K562 (cell line): Measurements from ENCODE around the gene VPS33B. TPM values are rescaled to one million over a fixed set of nuclear protein-coding genes. Genes with fewer than 3 reads are reported as not detected.

Experiments used
- CTCF ChIP-seq, 3 experiments: IDR thresholded peaks in 2 of 3; conservative IDR thresholded peaks in 1 of 3; 2 replicates each; pipeline ENCODE4 v1.5.1; 2011 to 2012; ENCODE audit warnings: low read length in 3 of 3, mild to moderate bottlenecking in 3 of 3, control low read depth in 2 of 3, improper control_type of control experiment in 1 of 3, inconsistent platforms in 1 of 3, low read depth in 1 of 3, mixed read lengths in 1 of 3, moderate library complexity in 1 of 3; ENCODE audit not compliant: insufficient read depth in 2 of 3
- ELK1 ChIP-seq: sonication (generic); formaldehyde crosslinking; IDR thresholded peaks from 2 replicates; pipeline ENCODE4 v1.8.1; 2022; ENCODE audit warnings: missing genetic modification reagents
- ETS1 ChIP-seq: conservative IDR thresholded peaks from 2 replicates; pipeline ENCODE4 v1.6.1; 2011; ENCODE audit warnings: low read depth, mild to moderate bottlenecking, low read length; ENCODE audit not compliant: control insufficient read depth
- ETS2 ChIP-seq: IDR thresholded peaks from 2 replicates; pipeline ENCODE4 v1.6.1; 2016; ENCODE audit warnings: borderline replicate concordance, missing genetic modification characterization, mild to moderate bottlenecking, moderate library complexity, missing compliant biosample characterization; ENCODE audit not compliant: poor library complexity, severe bottlenecking
- LEF1 ChIP-seq: fragments of 450-650 bp; IDR thresholded peaks from 2 replicates; pipeline ENCODE4 v1.6.1; 2016; ENCODE audit warnings: mild to moderate bottlenecking
- MECOM ChIP-seq: fragments of 250-450 bp; sonication (Bioruptor Pico); IDR thresholded peaks from 2 replicates; pipeline ENCODE4 v1.8.0; 2022; ENCODE audit warnings: inconsistent platforms
- MTA3 ChIP-seq: fragments of 450-650 bp; formaldehyde crosslinking; IDR thresholded peaks from 2 replicates; pipeline ENCODE4 v1.6.1; 2017; ENCODE audit warnings: mild to moderate bottlenecking, borderline replicate concordance
- NR2C1 ChIP-seq, 2 experiments: fragments of 450-650 bp; IDR thresholded peaks; 2 replicates each; pipeline ENCODE4 v1.6.1; 2017; ENCODE audit warnings: mild to moderate bottlenecking in 2 of 2, antibody characterized with exemption in 1 of 2, inconsistent platforms in 1 of 2, missing compliant biosample characterization in 1 of 2, missing genetic modification characterization in 1 of 2
- PATZ1 ChIP-seq: fragments of 250-450 bp; sonication (Bioruptor Pico); IDR thresholded peaks from 2 replicates; pipeline ENCODE4 v1.5.0; 2020; ENCODE audit warnings: mild to moderate bottlenecking, borderline replicate concordance
- PYGO2 ChIP-seq: fragments of 450-650 bp; IDR thresholded peaks from 2 replicates; pipeline ENCODE4 v1.6.1; 2016; ENCODE audit warnings: mild to moderate bottlenecking, missing genetic modification characterization, moderate library complexity, missing compliant biosample characterization
- RB1 ChIP-seq: fragments of 450-650 bp; IDR thresholded peaks from 2 replicates; pipeline ENCODE4 v1.6.1; 2017; ENCODE audit warnings: low read depth, mild to moderate bottlenecking
- SRSF3 ChIP-seq: fragments of 200-400 bp; formaldehyde crosslinking; IDR thresholded peaks from 2 replicates; pipeline ENCODE4 v1.6.1; 2016; ENCODE audit warnings: mild to moderate bottlenecking, low read length, moderate library complexity; ENCODE audit not compliant: insufficient read depth
- ZBTB2 ChIP-seq: fragments of 450-650 bp; IDR thresholded peaks from 2 replicates; pipeline ENCODE4 v1.6.1; 2016; ENCODE audit warnings: antibody characterized with exemption
- ZFP1 ChIP-seq: fragments of 450-650 bp; formaldehyde crosslinking; IDR thresholded peaks from 2 replicates; pipeline ENCODE4 v1.4.0; 2020; ENCODE audit warnings: mild to moderate bottlenecking, mixed read lengths
- ZNF277 ChIP-seq: fragments of 250-450 bp; sonication (Bioruptor Pico); IDR thresholded peaks from 2 replicates; pipeline ENCODE4 v1.8.0; 2022; ENCODE audit warnings: inconsistent platforms, mild to moderate bottlenecking, moderate library complexity, borderline replicate concordance
- ZSCAN32 ChIP-seq: fragments of 450-650 bp; formaldehyde crosslinking; IDR thresholded peaks from 2 replicates; pipeline ENCODE4 v1.4.0; 2020; ENCODE audit warnings: mild to moderate bottlenecking, moderate library complexity
- polyA plus RNA-seq, 8 experiments: library from polyadenylated mRNA; depleted of rRNA in 4 of 8; stranded (reverse) in 5 of 8; unstranded in 3 of 8; fragments of >200 nt; fragmentation: Nextera tagmentation in 2 of 8; fragmentation: Illumina TruSeq in 1 of 8; extraction: Ambion mirVana in 2 of 8; extraction: Trizol in 1 of 8; gene quantifications; 2 replicates each; pipeline versions ENCODE4 v1.2.1 to v1.2.3, GENCODE V29; 2011 to 2014; ENCODE audit warnings: inconsistent platforms in 1 of 8, missing spikeins in 1 of 8
- total RNA-seq, 7 experiments: library from RNA; depleted of rRNA in 6 of 7; stranded (reverse); fragments of >200 nt in 6 of 7; fragmentation: Illumina TruSeq in 2 of 7; extraction: Trizol in 2 of 7; gene quantifications; 2 replicates each; pipeline versions ENCODE4 v1.2.1 to v1.2.3, GENCODE V29; 2011 to 2021; ENCODE audit warnings: low replicate concordance in 1 of 7

Gene VPS33B
- total and polyA plus RNA-seq, 9 of the 15 experiments (the other 6 are each of a cell fraction or from before 2014, with no cell fraction given) = 9.4 to 25.5 (median 14.8) TPM

GRCh38 chr15:90954712-90955623 is 67.4 kb downstream of the VPS33B start, which contains the start of gene RCCD1 (continued):
- TF ChIP-seq SRSF3 (no peak), MECOM (CRISPR knock-in tag) (0 out of 2 replicates have a peak, but pooled peaks have one; percentile 35), PYGO2 (no peak), CTCF (IDR thresholded peaks at IDR 0.05 in 2 of 3, conservative IDR thresholded peaks at IDR 0.05 in 1 of 3; ENCODE audit: insufficient read depth in 2 of 3, low read depth in 1 of 3, low read length in 3 of 3) (no peak), ZNF277 (CRISPR knock-in tag) (no peak), ELK1 (no peak), LEF1 (peak; percentile 58; the same call in 1 of the 2 replicates), NR2C1 (IDR thresholded peaks at IDR 0.05) (peak; percentile 36), NR2C1 (tag; IDR thresholded peaks at IDR 0.05) (peak; percentile 36), MTA3 (peak; percentile 89; the same call in 1 of the 2 replicates), ZFP1 (CRISPR knock-in tag) (no peak), ZBTB2 (no peak), PATZ1 (CRISPR knock-in tag) (0 out of 2 replicates have a peak, but pooled peaks have one; percentile 54), ETS1 (peak; percentile 61), RB1 (peak; percentile 83), ETS2 (tag) (no peak), ZSCAN32 (CRISPR knock-in tag) (no peak; the same call in 1 of the 2 replicates)
